Fibroblast of peridontal ligament (primary cell): ENCODE measurements around the gene HOXD10.

Source experiments
- DNase-seq: peaks from one replicate; pipeline ENCODE4 v3.0.0-alpha.2; 2010; ENCODE audit errors: extremely low read depth

Gene HOXD10

GRCh38 chr2:176136374-176137251 is 20.0 kb downstream of the HOXD10 start:
- no peak for DNase-seq

GRCh38 chr2:176137252-176137580 is 20.6 kb downstream of the HOXD10 start:
- no peak for DNase-seq

GRCh38 chr2:176137906-176138305 is 21.3 kb downstream of the HOXD10 start:
- no peak for DNase-seq

GRCh38 chr2:176138526-176138922 is 21.9 kb downstream of the HOXD10 start:
- no peak for DNase-seq

GRCh38 chr2:176138923-176139660 is 22.5 kb downstream of the HOXD10 start:
- DNase-seq, result no peak

- DNase-seq, result no peak
Measured at GRCh38 chr2:176139661-176140512, 23.3 kb downstream of the HOXD10 start.

- no peak for DNase-seq
Measured at GRCh38 chr2:176140513-176141317, 24.1 kb downstream of the HOXD10 start.

GRCh38 chr2:176142281-176142680 is 25.7 kb downstream of the HOXD10 start:
- DNase-seq, result no peak

- DNase-seq, result no peak
Measured at GRCh38 chr2:176145085-176145969, 28.7 kb downstream of the HOXD10 start.

- DNase-seq, result no peak
Measured at GRCh38 chr2:176146101-176146500, 29.5 kb downstream of the HOXD10 start.

GRCh38 chr2:176146645-176147044 is 30.1 kb downstream of the HOXD10 start:
- no peak for DNase-seq

- DNase-seq, result no peak
Measured at GRCh38 chr2:176147210-176147799, 30.7 kb downstream of the HOXD10 start.

GRCh38 chr2:176147800-176148496 is 31.4 kb downstream of the HOXD10 start:
- DNase-seq, result no peak

GRCh38 chr2:176148751-176149421 is 32.3 kb downstream of the HOXD10 start:
- DNase-seq, result no peak

- DNase-seq, result no peak
Measured at GRCh38 chr2:176149481-176149938, 32.9 kb downstream of the HOXD10 start.

GRCh38 chr2:176149939-176150583 is 33.5 kb downstream of the HOXD10 start:
- DNase-seq, result no peak

- DNase-seq, result no peak
Measured at GRCh38 chr2:176150584-176151441, 34.2 kb downstream of the HOXD10 start.
